Raji (cell line): ENCODE data around the gene PLD6.

Source experiments
- POLR2A ChIP-seq: IDR thresholded peaks from 2 replicates; pipeline ENCODE4 v1.6.1; 2011; ENCODE audit warnings: low read depth, low read length, control low read depth; ENCODE audit not compliant: insufficient read depth

PLD6 gene

GRCh38 chr17:17189559-17189958 lies 16.6 kb downstream of the PLD6 start:
- TF ChIP-seq POLR2A, result no peak

GRCh38 chr17:17188586-17188985 lies 17.5 kb downstream of the PLD6 start:
- TF ChIP-seq POLR2A, result no peak

GRCh38 chr17:17186551-17187505 lies 19.3 kb downstream of the PLD6 start:
- no peak for TF ChIP-seq POLR2A

- no peak for TF ChIP-seq POLR2A
Observed at GRCh38 chr17:17186051-17186450, 20.1 kb downstream of the PLD6 start.

- no peak for TF ChIP-seq POLR2A
Observed at GRCh38 chr17:17183744-17184143, 22.4 kb downstream of the PLD6 start.

GRCh38 chr17:17182598-17183136 lies 23.5 kb downstream of the PLD6 start:
- TF ChIP-seq POLR2A, result no peak

- TF ChIP-seq POLR2A, result no peak
Observed at GRCh38 chr17:17181666-17182597, 24.2 kb downstream of the PLD6 start.

GRCh38 chr17:17180741-17181525 lies 25.2 kb downstream of the PLD6 start:
- no peak for TF ChIP-seq POLR2A

GRCh38 chr17:17180141-17180603 lies 26.0 kb downstream of the PLD6 start:
- TF ChIP-seq POLR2A, result no peak

GRCh38 chr17:17179371-17179827 lies 26.7 kb downstream of the PLD6 start:
- TF ChIP-seq POLR2A, result no peak

- no peak for TF ChIP-seq POLR2A
Observed at GRCh38 chr17:17177176-17177575, 29.0 kb downstream of the PLD6 start.

GRCh38 chr17:17176341-17176740 lies 29.8 kb downstream of the PLD6 start:
- no peak for TF ChIP-seq POLR2A

- no peak for TF ChIP-seq POLR2A
Observed at GRCh38 chr17:17175917-17176316, 30.2 kb downstream of the PLD6 start.

GRCh38 chr17:17175340-17175739 lies 30.8 kb downstream of the PLD6 start:
- TF ChIP-seq POLR2A, result no peak
